ENCODE data around the gene TTF1. TPM values are rescaled to one million over a fixed set of nuclear protein-coding genes. Genes with fewer than 3 reads are reported as not detected.

TTF1 gene
- total and polyA plus RNA-seq, 10 of the 15 experiments (the other 5 are each of a cell fraction or from before 2014, with no cell fraction given), result 11.3 to 25.5 (median 16.0) TPM

DNA sequence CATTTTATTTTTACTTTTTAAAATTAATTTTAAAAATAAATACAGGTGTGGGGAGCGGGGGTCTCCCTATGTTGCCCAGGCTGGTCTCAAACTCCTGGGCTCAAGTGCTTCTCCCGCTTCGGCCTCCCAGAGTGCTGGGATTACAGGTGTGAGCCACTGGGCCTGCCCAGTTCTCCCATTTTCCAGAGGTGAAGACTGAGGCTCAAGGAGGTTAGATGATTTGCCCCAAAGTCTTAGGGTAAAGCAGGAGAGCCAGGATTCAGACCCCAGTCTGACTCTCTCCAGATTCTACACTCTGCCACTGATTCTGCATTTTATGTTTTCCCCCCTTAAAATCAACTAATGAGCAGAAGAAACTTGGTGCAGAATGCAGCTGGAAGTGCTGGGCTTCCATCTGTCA, 40.2 kb upstream of the TTF1 start:
- Histone ChIP-seq H3K4me3 (no peak overlapping the region), H3K79me2 (ENCODE audit: control insufficient read depth, insufficient read depth, low read length) (no peaks in the 10 kb centered on the region), H4K20me1 (ENCODE audit: control insufficient read depth, insufficient read depth) (no peaks in the 10 kb centered on the region), H3K4me2 (ENCODE audit: control insufficient read depth, insufficient read depth) (no peak overlapping the region), H3K36me3 (ENCODE audit: control insufficient read depth in 2 of 2, insufficient read depth in 2 of 2, low read length in 1 of 2) (no peaks in the 10 kb centered on the region), H3K4me1 (ENCODE audit: control insufficient read depth, insufficient read depth, low read length) (no peaks in the 10 kb centered on the region), H3K27ac (ENCODE audit: control insufficient read depth, insufficient read depth) (no peak overlapping the region), H3K9ac (ENCODE audit: control insufficient read depth, insufficient read depth, low read length) (no peak overlapping the region), H2AFZ (ENCODE audit: control insufficient read depth, low read depth, low read length) (no peak overlapping the region), H3K27me3 (replicated peaks in 1 of 2; ENCODE audit: control insufficient read depth in 2 of 2, insufficient read depth in 2 of 2, low read length in 1 of 2) (no peaks in the 10 kb centered on the region), H3K9me3 (replicated peaks; ENCODE audit: control insufficient read depth, insufficient read depth, low read length) (no peaks in the 10 kb centered on the region)
- WGBS (ENCODE audit: insufficient coverage, insufficient replicate concordance, low lambda C conversion rate, missing lambda C conversion rate), result 62% methylated on average over 3 of the region's 3 CpGs
- BruUV-seq (replicated peaks), result no TSS peak
- POLR2A ChIA-PET, result no interaction called here
- FAIRE-seq (no peak), ATAC-seq (no peak), DNase-seq (ENCODE audit: low read depth, low spot score) (no peak)
- CTCF ChIA-PET, result no interaction called here
- RAD21 ChIA-PET (ENCODE audit: unreplicated experiment), result no interaction called here
- in situ Hi-C loops (cut with MboI), result no loop called here
- intact Hi-C loops (cut with micrococcal nuclease; ENCODE audit: unreplicated experiment), result no loop called here
- SMC1A ChIA-PET (ENCODE audit: uncharacterized antibody, unreplicated experiment), result no interaction called here
- TF ChIP-seq E2F8 (IDR thresholded peaks at IDR 0.05; ENCODE audit: low read depth, partially characterized antibody) (no peak), SRF (IDR thresholded peaks at IDR 0.05; ENCODE audit: low read depth in 2 of 2, low read length in 2 of 2) (no peak), IRF4 (IDR thresholded peaks at IDR 0.05; ENCODE audit: low read depth, low read length) (no peak), POLR2AphosphoS2 (IDR thresholded peaks at IDR 0.05; ENCODE audit: low read depth, low read length) (no peak), SIN3A (IDR thresholded peaks at IDR 0.05; ENCODE audit: low read depth, low read length) (no peak), BCL3 (IDR thresholded peaks at IDR 0.05; ENCODE audit: borderline replicate concordance, insufficient read depth, low read depth, low read length, poor library complexity, severe bottlenecking) (no peak), BCL11A (IDR thresholded peaks at IDR 0.05; ENCODE audit: low read depth, low read length) (no peak)
- TF ChIP-seq, protein P1, sequence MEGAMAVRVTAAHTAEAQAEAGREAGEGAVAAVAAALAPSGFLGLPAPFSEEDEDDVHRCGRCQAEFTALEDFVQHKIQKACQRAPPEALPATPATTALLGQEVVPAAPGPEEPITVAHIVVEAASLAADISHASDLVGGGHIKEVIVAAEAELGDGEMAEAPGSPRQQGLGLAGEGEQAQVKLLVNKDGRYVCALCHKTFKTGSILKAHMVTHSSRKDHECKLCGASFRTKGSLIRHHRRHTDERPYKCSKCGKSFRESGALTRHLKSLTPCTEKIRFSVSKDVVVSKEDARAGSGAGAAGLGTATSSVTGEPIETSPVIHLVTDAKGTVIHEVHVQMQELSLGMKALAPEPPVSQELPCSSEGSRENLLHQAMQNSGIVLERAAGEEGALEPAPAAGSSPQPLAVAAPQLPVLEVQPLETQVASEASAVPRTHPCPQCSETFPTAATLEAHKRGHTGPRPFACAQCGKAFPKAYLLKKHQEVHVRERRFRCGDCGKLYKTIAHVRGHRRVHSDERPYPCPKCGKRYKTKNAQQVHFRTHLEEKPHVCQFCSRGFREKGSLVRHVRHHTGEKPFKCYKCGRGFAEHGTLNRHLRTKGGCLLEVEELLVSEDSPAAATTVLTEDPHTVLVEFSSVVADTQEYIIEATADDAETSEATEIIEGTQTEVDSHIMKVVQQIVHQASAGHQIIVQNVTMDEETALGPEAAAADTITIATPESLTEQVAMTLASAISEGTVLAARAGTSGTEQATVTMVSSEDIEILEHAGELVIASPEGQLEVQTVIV (IDR thresholded peaks at IDR 0.05; ENCODE audit: borderline replicate concordance, partially characterized antibody), result no peak
- TF ChIP-seq, protein P2, sequence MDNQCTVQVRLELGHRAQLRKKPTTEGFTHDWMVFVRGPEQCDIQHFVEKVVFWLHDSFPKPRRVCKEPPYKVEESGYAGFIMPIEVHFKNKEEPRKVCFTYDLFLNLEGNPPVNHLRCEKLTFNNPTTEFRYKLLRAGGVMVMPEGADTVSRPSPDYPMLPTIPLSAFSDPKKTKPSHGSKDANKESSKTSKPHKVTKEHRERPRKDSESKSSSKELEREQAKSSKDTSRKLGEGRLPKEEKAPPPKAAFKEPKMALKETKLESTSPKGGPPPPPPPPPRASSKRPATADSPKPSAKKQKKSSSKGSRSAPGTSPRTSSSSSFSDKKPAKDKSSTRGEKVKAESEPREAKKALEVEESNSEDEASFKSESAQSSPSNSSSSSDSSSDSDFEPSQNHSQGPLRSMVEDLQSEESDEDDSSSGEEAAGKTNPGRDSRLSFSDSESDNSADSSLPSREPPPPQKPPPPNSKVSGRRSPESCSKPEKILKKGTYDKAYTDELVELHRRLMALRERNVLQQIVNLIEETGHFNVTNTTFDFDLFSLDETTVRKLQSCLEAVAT (IDR thresholded peaks at IDR 0.05), result no peak

Data from GM12878 (cell line).